Renal pelvis (tissue), 4 donors: ENCODE measurements around the gene KCNA5. TPM values are rescaled to one million over a fixed set of nuclear protein-coding genes. Genes with fewer than 3 reads are reported as not detected.

Experiments
- DNase-seq: peaks from one replicate; pipeline ENCODE4 v3.0.0-alpha.2; 2013
- polyA plus RNA-seq, 3 donors: library from polyadenylated mRNA; unstranded; fragments of 120-200 nt; gene quantifications; one replicate each; pipeline ENCODE4 v1.2.1, GENCODE V29; 2013; ENCODE audit not compliant: insufficient read length in 3 of 3

Gene KCNA5
- polyA plus RNA-seq, 3 donors: 1.6 to 2.4 (median 1.7) TPM

GRCh38 chr12:5023842-5024241, 19.8 kb upstream of the KCNA5 start:
- no peak for DNase-seq

GRCh38 chr12:5026342-5026938, 17.2 kb upstream of the KCNA5 start:
- no peak for DNase-seq

- no peak for DNase-seq
Measured at GRCh38 chr12:5027046-5027821, 16.4 kb upstream of the KCNA5 start.

GRCh38 chr12:5030066-5030465, 13.6 kb upstream of the KCNA5 start:
- no peak for DNase-seq

- DNase-seq: no peak
Measured at GRCh38 chr12:5031242-5031641, 12.4 kb upstream of the KCNA5 start.

GRCh38 chr12:5031958-5032357, 11.7 kb upstream of the KCNA5 start:
- no peak for DNase-seq

GRCh38 chr12:5032821-5033220, 10.9 kb upstream of the KCNA5 start:
- no peak for DNase-seq

GRCh38 chr12:5033883-5034282, 9.8 kb upstream of the KCNA5 start:
- no peak for DNase-seq

GRCh38 chr12:5034603-5035002, 9.1 kb upstream of the KCNA5 start:
- DNase-seq: no peak

- DNase-seq: no peak
Measured at GRCh38 chr12:5035618-5036017, 8.1 kb upstream of the KCNA5 start.

GRCh38 chr12:5036031-5036430, 7.6 kb upstream of the KCNA5 start:
- DNase-seq: no peak

GRCh38 chr12:5037795-5038357, 5.8 kb upstream of the KCNA5 start:
- no peak for DNase-seq

GRCh38 chr12:5038781-5039311, 4.8 kb upstream of the KCNA5 start:
- no peak for DNase-seq

GRCh38 chr12:5039815-5040214, 3.9 kb upstream of the KCNA5 start:
- no peak for DNase-seq

- DNase-seq: no peak
Measured at GRCh38 chr12:5040368-5040767, 3.3 kb upstream of the KCNA5 start.

GRCh38 chr12:5044420-5045295, 979 bp downstream of the KCNA5 start:
- DNase-seq: no peak

GRCh38 chr12:5047094-5047493, 3.4 kb downstream of the KCNA5 start:
- DNase-seq: no peak

- DNase-seq: no peak
Measured at GRCh38 chr12:5047729-5048128, 4.0 kb downstream of the KCNA5 start.

- no peak for DNase-seq
Measured at GRCh38 chr12:5050542-5050941, 6.9 kb downstream of the KCNA5 start.

- no peak for DNase-seq
Measured at GRCh38 chr12:5051334-5051733, 7.7 kb downstream of the KCNA5 start.

- no peak for DNase-seq
Measured at GRCh38 chr12:5051913-5052312, 8.2 kb downstream of the KCNA5 start.

GRCh38 chr12:5052348-5052747, 8.7 kb downstream of the KCNA5 start:
- DNase-seq: no peak
